Adrenal gland (tissue), 12 donors: Measurements from ENCODE around the gene ABCA13. TPM values are rescaled to one million over a fixed set of nuclear protein-coding genes. Genes with fewer than 3 reads are reported as not detected.

Experiments used
- DNase-seq, 7 donors: peaks; one replicate each; pipeline ENCODE4 v3.0.0-alpha.2; 2019 to 2020
- H3K27ac ChIP-seq, 5 donors: fragments of 200-600 bp; sonication (generic) in 4 of 5; 1 replicate in 3 of 5; 2 replicates in 2 of 5; pipeline versions ENCODE4 v1.5.1 to v1.8.0; 2016 to 2020; ENCODE audit warnings: mild to moderate bottlenecking in 1 of 5
- H3K27me3 ChIP-seq: fragments of 200-600 bp; 2 replicates; pipeline ENCODE4 v1.8.0; 2021
- H3K36me3 ChIP-seq, 2 donors: fragments of 200-600 bp; replicated peaks in 1 of 2; 1 replicate in 1 of 2; 2 replicates in 1 of 2; pipeline versions ENCODE4 v1.5.1 to v1.8.0; 2018 to 2022
- H3K4me1 ChIP-seq, 2 donors: fragments of 200-600 bp; replicated peaks in 1 of 2; 1 replicate in 1 of 2; 2 replicates in 1 of 2; pipeline versions ENCODE4 v1.5.1 to v1.8.0; 2018 to 2021
- H3K4me3 ChIP-seq, 4 donors: fragments of 200-600 bp; sonication (generic) in 3 of 4; one replicate each; pipeline ENCODE4 v1.5.1; 2016 to 2018
- H3K9me3 ChIP-seq, 3 donors: fragments of 200-600 bp; sonication (generic) in 1 of 3; replicated peaks in 1 of 3; 1 replicate in 2 of 3; 2 replicates in 1 of 3; pipeline versions ENCODE4 v1.5.1 to v1.8.0; 2016 to 2021
- POLR2A ChIP-seq, 2 donors: fragments of 450-650 bp; IDR thresholded peaks; one replicate each; pipeline ENCODE4 v1.6.1; 2017; ENCODE audit warnings: antibody characterized with exemption in 2 of 2, mild to moderate bottlenecking in 2 of 2, moderate library complexity in 1 of 2
- WGBS, 4 donors: extraction: QIAGEN DNeasy Blood & Tissue Kit in 2 of 4; methylation state at CpG; one replicate each; pipeline versions ENCODE4 v1.1.5 to v1.1.7; 2013 to 2017; 5-methylcytosine and 5-hydroxymethylcytosine counted together
- intact Hi-C, 2 donors: fragments of 100-400 bp; cut with DNase I; formaldehyde crosslinking; loops; one replicate each; pipeline versions ENCODE4 v1.14.1 to v1.15.0; 2022 to 2023
- polyA plus RNA-seq, 3 donors: library from polyadenylated mRNA; stranded (reverse); fragments of 200-250 nt in 2 of 3; fragments of 350-450 nt in 1 of 3; fragmentation: Illumina TruSeq in 1 of 3; extraction: RNeasy Lipid Tissue Mini Kit (QIAGEN cat#74804) in 1 of 3; gene quantifications; one replicate each; pipeline ENCODE4 v1.2.3, GENCODE V29; 2013 to 2014
- total RNA-seq, 9 donors: library from RNA; depleted of rRNA in 4 of 9; stranded (reverse); fragments of >200 nt in 4 of 9; fragments of 120-200 nt in 1 of 9; fragmentation: NEBNext Ultra II Directional in 1 of 9; extraction: Animal tissue kit (Norgen Biotek cat#: 25700) in 1 of 9; gene quantifications; one replicate each; pipeline versions ENCODE4 v1.1.0 to v1.2.4, GENCODE V29; 2013 to 2023
- TF ChIP-seq, protein P1 (sequence below), 6 experiments: fragments of 450-650 bp in 4 of 6; fragments of 200-600 bp in 2 of 6; sonication (generic) in 1 of 6; IDR thresholded peaks; 1 replicate in 5 of 6; 2 replicates in 1 of 6; pipeline versions ENCODE4 v1.5.1 to v1.8.0; 2016 to 2021; ENCODE audit warnings: antibody characterized with exemption in 6 of 6, mild to moderate bottlenecking in 2 of 6, moderate library complexity in 1 of 6
- donor health status: healthy with polysubstance abuse.
- donor health status: Bipolar disorder and iron deficiency.
- donor health status: DM: yes; HTN: yes; CAD: no.
- donor health status: DM: no; HTN: no; CAD: no.
- donor health status: DM: no; HTN: no; CAD: no.
- donor health status: DM: yes; HTN: yes; CAD: no.

The ABCA13 gene
- total and polyA plus RNA-seq, 12 donors, result 0.03 to 0.94 (median 0.09) TPM; not detected in 4

DNA sequence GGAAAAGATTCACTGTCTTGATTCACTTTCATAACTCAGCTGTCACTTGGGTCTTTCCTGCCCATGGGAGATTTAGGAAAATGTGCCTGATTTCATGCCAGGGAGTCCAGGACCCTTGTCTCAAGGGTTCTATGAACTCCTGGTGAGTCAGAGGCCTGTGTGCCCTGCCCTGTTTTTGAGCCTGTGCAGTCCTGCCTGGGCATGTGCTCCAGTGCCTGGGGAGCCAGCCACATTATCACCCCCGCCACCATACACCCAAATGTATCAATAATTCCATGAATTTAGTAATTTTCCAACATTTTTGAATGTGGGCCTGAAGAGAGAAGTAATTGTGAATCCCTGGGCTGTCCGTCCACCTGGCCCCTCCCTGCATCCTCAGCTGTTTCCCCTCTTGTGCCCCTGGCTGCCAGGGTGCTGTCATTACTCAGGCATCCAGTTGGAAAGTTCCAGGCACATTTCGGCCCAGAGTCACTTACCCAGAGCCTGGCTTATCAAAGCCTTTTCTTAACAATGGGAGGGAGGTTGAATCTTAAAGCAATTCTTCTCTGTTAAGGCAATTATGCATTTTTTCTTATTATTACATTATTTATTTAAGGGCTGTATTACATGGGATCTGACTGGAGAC is 465.2 kb downstream of the ABCA13 start:
- no peak for DNase-seq
- WGBS, 4 donors, result 61 to 86% (median 75%) methylated on average over 3 of the region's 3 CpGs
- Histone ChIP-seq H3K27me3 (no peaks in the 10 kb centered on the region), H3K4me3 (no peak overlapping the region), H3K4me1 (no peaks in the 10 kb centered on the region), H3K27ac (no peak overlapping the region), H3K9me3 (no peaks in the 10 kb centered on the region), H3K36me3 (no peaks in the 10 kb centered on the region)
- TF ChIP-seq POLR2A (IDR thresholded peaks at IDR 0.05), result no peak
- TF ChIP-seq, protein P1, sequence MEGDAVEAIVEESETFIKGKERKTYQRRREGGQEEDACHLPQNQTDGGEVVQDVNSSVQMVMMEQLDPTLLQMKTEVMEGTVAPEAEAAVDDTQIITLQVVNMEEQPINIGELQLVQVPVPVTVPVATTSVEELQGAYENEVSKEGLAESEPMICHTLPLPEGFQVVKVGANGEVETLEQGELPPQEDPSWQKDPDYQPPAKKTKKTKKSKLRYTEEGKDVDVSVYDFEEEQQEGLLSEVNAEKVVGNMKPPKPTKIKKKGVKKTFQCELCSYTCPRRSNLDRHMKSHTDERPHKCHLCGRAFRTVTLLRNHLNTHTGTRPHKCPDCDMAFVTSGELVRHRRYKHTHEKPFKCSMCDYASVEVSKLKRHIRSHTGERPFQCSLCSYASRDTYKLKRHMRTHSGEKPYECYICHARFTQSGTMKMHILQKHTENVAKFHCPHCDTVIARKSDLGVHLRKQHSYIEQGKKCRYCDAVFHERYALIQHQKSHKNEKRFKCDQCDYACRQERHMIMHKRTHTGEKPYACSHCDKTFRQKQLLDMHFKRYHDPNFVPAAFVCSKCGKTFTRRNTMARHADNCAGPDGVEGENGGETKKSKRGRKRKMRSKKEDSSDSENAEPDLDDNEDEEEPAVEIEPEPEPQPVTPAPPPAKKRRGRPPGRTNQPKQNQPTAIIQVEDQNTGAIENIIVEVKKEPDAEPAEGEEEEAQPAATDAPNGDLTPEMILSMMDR (IDR thresholded peaks at IDR 0.05), result no peak
- intact Hi-C loops, result no loop called here

DNA sequence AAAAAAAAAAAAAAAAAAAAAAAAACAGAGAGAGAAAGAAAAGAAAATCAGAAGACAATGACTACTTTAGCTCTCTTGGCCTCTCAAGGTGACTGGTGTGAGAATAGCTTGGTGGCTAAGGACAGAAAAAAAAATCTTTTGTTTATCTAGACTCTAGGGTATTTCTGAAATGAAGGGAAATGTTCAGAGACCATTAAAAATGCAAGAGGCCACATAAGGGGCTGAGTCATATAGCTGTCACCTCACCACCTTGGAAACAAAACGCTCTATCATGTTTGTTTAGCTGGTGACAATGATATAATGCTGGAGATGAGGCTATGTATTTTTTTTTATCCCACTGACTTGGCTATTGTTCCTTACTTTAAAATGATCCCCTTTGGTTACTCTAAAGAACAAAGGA is 466.1 kb downstream of the ABCA13 start:
- H3K27me3 ChIP-seq, result no peaks in the 10 kb centered on the region
- no peak overlapping the region for H3K4me3 ChIP-seq
- DNase-seq, result no peak
- TF ChIP-seq, protein P1 (IDR thresholded peaks at IDR 0.05), result no peak
- TF ChIP-seq POLR2A (IDR thresholded peaks at IDR 0.05), result no peak
- no peaks in the 10 kb centered on the region for H3K4me1 ChIP-seq
- intact Hi-C loops, result no loop called here
- H3K36me3 ChIP-seq, result no peaks in the 10 kb centered on the region
- no peaks in the 10 kb centered on the region for H3K9me3 ChIP-seq
- no peak overlapping the region for H3K27ac ChIP-seq
- WGBS, 4 donors, result 29 to 49% (median 35%) methylated on average over 1 of the region's 1 CpG

DNA sequence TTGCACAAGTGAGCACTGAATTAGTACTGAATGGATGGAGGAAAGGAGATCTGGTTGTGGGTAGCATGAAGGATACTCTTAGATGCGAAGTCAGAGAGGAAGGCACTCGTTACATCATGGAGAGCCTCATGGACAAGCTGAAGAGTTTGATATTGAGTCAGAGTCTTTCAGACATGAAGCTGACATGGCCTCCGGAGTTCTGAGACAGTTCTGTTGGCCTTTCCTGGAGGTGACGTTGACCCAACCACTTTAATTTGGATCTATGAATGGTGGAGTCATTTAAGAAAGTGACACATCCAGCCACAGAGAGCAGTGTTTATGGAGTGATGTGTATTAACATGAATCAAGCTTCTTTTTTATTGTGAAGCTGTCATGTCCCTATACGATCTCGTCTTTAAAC is 466.8 kb downstream of the ABCA13 start:
- Histone ChIP-seq H3K4me3 (no peak overlapping the region), H3K9me3 (no peaks in the 10 kb centered on the region), H3K27ac (no peak overlapping the region), H3K36me3 (no peaks in the 10 kb centered on the region), H3K4me1 (no peaks in the 10 kb centered on the region), H3K27me3 (no peaks in the 10 kb centered on the region)
- TF ChIP-seq, protein P1 (IDR thresholded peaks at IDR 0.05), result no peak
- TF ChIP-seq POLR2A (IDR thresholded peaks at IDR 0.05), result no peak
- WGBS, 4 donors, result 79 to 87% (median 85%) methylated on average over 6 of the region's 6 CpGs
- intact Hi-C loops, result no loop called here
- DNase-seq, result no peak

DNA sequence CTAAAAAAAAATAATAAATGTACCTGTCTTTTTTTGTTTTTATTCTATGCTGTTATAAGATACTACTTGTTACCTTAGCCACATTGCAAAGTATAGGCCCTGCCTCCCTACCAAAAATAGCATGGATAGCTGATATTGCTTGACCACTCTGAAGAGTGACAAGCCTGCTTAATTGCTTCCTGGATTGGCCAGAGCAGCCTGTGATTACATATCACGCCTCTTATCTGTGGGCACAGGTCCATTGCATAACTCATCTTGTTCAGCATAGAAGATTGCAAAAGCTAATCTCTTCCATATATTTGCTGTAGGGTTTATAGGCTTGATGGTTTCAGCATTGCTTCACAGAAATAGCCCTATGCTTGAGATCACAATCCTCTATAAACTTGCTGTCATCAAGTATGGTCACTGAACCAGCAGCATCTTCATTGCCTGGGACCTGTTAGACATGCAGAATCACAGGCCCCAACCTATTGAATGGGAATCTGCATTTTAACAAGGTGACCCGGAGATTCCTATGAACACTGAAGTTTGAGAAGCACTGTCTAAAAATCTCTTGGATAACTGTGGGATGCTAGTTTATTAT is 472.3 kb downstream of the ABCA13 start:
- Histone ChIP-seq H3K4me3 (no peak overlapping the region), H3K27ac (no peak overlapping the region), H3K4me1 (no peaks in the 10 kb centered on the region), H3K9me3 (no peaks in the 10 kb centered on the region), H3K27me3 (no peaks in the 10 kb centered on the region), H3K36me3 (no peaks in the 10 kb centered on the region)
- TF ChIP-seq, protein P1 (IDR thresholded peaks at IDR 0.05), result no peak
- no peak for TF ChIP-seq POLR2A (IDR thresholded peaks at IDR 0.05)
- no peak for DNase-seq
- WGBS, 4 donors, result 59 to 71% (median 66%) methylated on average over 2 of the region's 2 CpGs
- intact Hi-C loops, result no loop called here
